HCT116 (cell line): ENCODE measurements around the gene ITGA11. TPM values are rescaled to one million over a fixed set of nuclear protein-coding genes. Genes with fewer than 3 reads are reported as not detected.

Source experiments
- ATAC-seq: fragments of 200-7000 bp; cut with Tn5 transposase; 2 replicates; pipeline ENCODE4 v1.9.1; 2020; ENCODE audit warnings: mild to moderate bottlenecking, moderate library complexity
- BruUV-seq: library from RNA; stranded (reverse); fragments of 400-500 nt; replicated peaks from 2 replicates; lab custom pipeline; 2021; lab: Mats Ljungman, UMichigan
- CTCF ChIA-PET: fragments of 300-600 bp; sonication (Branson Sonifier 250); formaldehyde crosslinking; loops from one replicate; lab custom pipeline; 2021; ENCODE audit warnings: antibody characterized with exemption; lab: Charles Lee
- POLR2A ChIA-PET: fragments of 300-600, 350-600 bp; sonication (Branson Sonifier 250); formaldehyde crosslinking; loops from one replicate; lab custom pipeline; 2021; ENCODE audit warnings: antibody characterized with exemption; lab: Charles Lee
- RAD21 ChIA-PET, 2 experiments: fragments of 300-600 bp; sonication (Branson Sonifier 250); formaldehyde crosslinking; loops; one replicate each; lab custom pipeline; 2023; ENCODE audit warnings: low total read pairs in 2 of 2; ENCODE audit not compliant: uncharacterized antibody in 2 of 2, unreplicated experiment in 2 of 2, low non-redundant PET in 1 of 2; lab: Charles Lee
- DNase-seq: peaks from one replicate; pipeline ENCODE4 v3.0.0-alpha.2; 2010; ENCODE audit warnings: low read depth, low spot score
- H2AFZ ChIP-seq: fragments of 200-600 bp; shearing (Covaris generic), sonication (generic); 2 replicates; pipeline ENCODE4 v1.6.1; 2017; ENCODE audit warnings: low read depth, mixed run types, mixed read lengths, antibody characterized with exemption, low read length; ENCODE audit not compliant: poor library complexity, severe bottlenecking
- H3K27ac ChIP-seq: 2 replicates; pipeline ENCODE4 v1.5.1; 2012; ENCODE audit warnings: low read depth, low read length
- H3K27me3 ChIP-seq: fragments of 200-600 bp; sonication (generic); 2 replicates; pipeline ENCODE4 v1.6.1; 2016; ENCODE audit warnings: mixed run types, low read length, mixed read lengths; ENCODE audit not compliant: insufficient read depth
- H3K36me3 ChIP-seq, 2 experiments: fragments of 200-500 bp in 1 of 2; fragments of 200-600 bp in 1 of 2; sonication (Bioruptor generic) in 1 of 2; sonication (generic) in 1 of 2; 2 replicates each; pipeline versions ENCODE4 v1.5.1 to v1.6.1; 2014 to 2016; ENCODE audit warnings: low read length in 2 of 2, inconsistent platforms in 1 of 2, mixed read lengths in 1 of 2, mixed run types in 1 of 2; ENCODE audit not compliant: insufficient read depth in 2 of 2, control insufficient read depth in 1 of 2
- H3K4me1 ChIP-seq, 2 experiments: fragments of 200-600 bp in 1 of 2; sonication (generic) in 1 of 2; 2 replicates each; pipeline versions ENCODE4 v1.5.1 to v1.6.1; 2012 to 2017; ENCODE audit warnings: low read length in 2 of 2, inconsistent platforms in 1 of 2, mild to moderate bottlenecking in 1 of 2, mixed read lengths in 1 of 2, mixed run types in 1 of 2, moderate library complexity in 1 of 2; ENCODE audit not compliant: insufficient read depth in 2 of 2, control insufficient read depth in 1 of 2
- H3K4me2 ChIP-seq: fragments of 200-600 bp; sonication (generic); 2 replicates; pipeline ENCODE4 v1.6.1; 2017; ENCODE audit warnings: mixed run types, low read length, mixed read lengths
- H3K4me3 ChIP-seq, 2 experiments: fragments of 200-600 bp in 1 of 2; sonication (generic) in 1 of 2; replicated peaks in 1 of 2; 2 replicates each; pipeline ENCODE4 v1.5.1; 2011 to 2016; ENCODE audit warnings: low read length in 2 of 2, control low read depth in 1 of 2, low read depth in 1 of 2, mild to moderate bottlenecking in 1 of 2, mixed read lengths in 1 of 2, mixed run types in 1 of 2
- H3K79me2 ChIP-seq: fragments of 200-600 bp; sonication (generic); 2 replicates; pipeline ENCODE4 v1.6.1; 2017; ENCODE audit warnings: mild to moderate bottlenecking, mixed run types, low read length, moderate library complexity, mixed read lengths; ENCODE audit not compliant: insufficient read depth
- H3K9ac ChIP-seq: fragments of 200-600 bp; sonication (generic); 2 replicates; pipeline ENCODE4 v1.6.1; 2016; ENCODE audit warnings: low read length, mixed read lengths
- H3K9me2 ChIP-seq: fragments of 200-600 bp; sonication (generic), shearing (Covaris generic); 2 replicates; pipeline ENCODE4 v1.6.1; 2017; ENCODE audit warnings: mixed run types, mild to moderate bottlenecking, moderate library complexity; ENCODE audit not compliant: insufficient read depth
- H3K9me3 ChIP-seq, 2 experiments: fragments of 200-500 bp in 1 of 2; fragments of 200-600 bp in 1 of 2; sonication (Bioruptor generic) in 1 of 2; sonication (generic) in 1 of 2; 2 replicates each; pipeline ENCODE4 v1.6.1; 2014 to 2017; ENCODE audit warnings: low read length in 2 of 2, mixed read lengths in 2 of 2, inconsistent platforms in 1 of 2, low read depth in 1 of 2, mild to moderate bottlenecking in 1 of 2, mixed run types in 1 of 2, moderate library complexity in 1 of 2; ENCODE audit not compliant: control insufficient read depth in 1 of 2, insufficient read depth in 1 of 2
- H4K20me1 ChIP-seq: fragments of 200-600 bp; sonication (generic), shearing (Covaris generic); 2 replicates; pipeline ENCODE4 v1.6.1; 2017; ENCODE audit warnings: mixed run types, mild to moderate bottlenecking, moderate library complexity; ENCODE audit not compliant: insufficient read depth
- CBX3 ChIP-seq: IDR thresholded peaks from 2 replicates; pipeline ENCODE4 v1.6.1; 2012; ENCODE audit warnings: low read depth
- CEBPB ChIP-seq: IDR thresholded peaks from 2 replicates; pipeline ENCODE4 v1.6.1; 2012; ENCODE audit warnings: low read depth
- ELF1 ChIP-seq: IDR thresholded peaks from 2 replicates; pipeline ENCODE4 v1.6.1; 2012; ENCODE audit warnings: low read depth, borderline replicate concordance
- EZH2 ChIP-seq: fragments of 200-600 bp; sonication (generic); IDR thresholded peaks from 2 replicates; pipeline ENCODE4 v1.6.1; 2017; ENCODE audit warnings: antibody characterized with exemption, mixed run types
- EZH2phosphoT487 ChIP-seq: fragments of 200-600 bp; IDR thresholded peaks from 2 replicates; pipeline ENCODE4 v1.6.1; 2018; ENCODE audit warnings: antibody characterized with exemption, borderline replicate concordance
- FOSL1 ChIP-seq: IDR thresholded peaks from 2 replicates; pipeline ENCODE4 v1.6.1; 2012; ENCODE audit warnings: low read depth
- POLR2AphosphoS5 ChIP-seq: IDR thresholded peaks from 2 replicates; pipeline ENCODE4 v1.6.1; 2011; ENCODE audit warnings: mild to moderate bottlenecking, low read depth, low read length, moderate library complexity
- RAD21 ChIP-seq: IDR thresholded peaks from 2 replicates; pipeline ENCODE4 v1.6.1; 2012; ENCODE audit warnings: low read depth, mild to moderate bottlenecking
- SIN3A ChIP-seq: IDR thresholded peaks from 2 replicates; pipeline ENCODE4 v1.6.1; 2012; ENCODE audit warnings: low read depth
- SP1 ChIP-seq: IDR thresholded peaks from 2 replicates; pipeline ENCODE4 v1.6.1; 2012; ENCODE audit warnings: low read depth
- TCF7L2 ChIP-seq: IDR thresholded peaks from 2 replicates; pipeline ENCODE4 v1.7.0; 2011; ENCODE audit warnings: borderline replicate concordance, inconsistent platforms; ENCODE audit not compliant: insufficient read depth, insufficient read length; ENCODE audit errors: extremely low read depth
- YY1 ChIP-seq: IDR thresholded peaks from 2 replicates; pipeline ENCODE4 v1.6.1; 2011; ENCODE audit warnings: low read length, low read depth, moderate library complexity, mild to moderate bottlenecking; ENCODE audit not compliant: insufficient replicate concordance; ENCODE audit errors: extremely low read depth
- ZFX ChIP-seq: fragments of 450-650 bp; IDR thresholded peaks from 2 replicates; pipeline ENCODE4 v1.6.1; 2017
- ZNF274 ChIP-seq: fragments of 200-500 bp; sonication (Bioruptor generic); IDR thresholded peaks from 2 replicates; pipeline ENCODE4 v1.6.1; 2014; ENCODE audit warnings: mild to moderate bottlenecking, low read depth, low read length, inconsistent platforms
- intact Hi-C: fragments of 100-400 bp; cut with micrococcal nuclease; formaldehyde crosslinking; loops from 2 replicates; pipeline ENCODE4 v1.10.0; 2022
- total RNA-seq: library from RNA; stranded (reverse); gene quantifications from one replicate; pipeline ENCODE4 v1.2.1, GENCODE V29; 2021; ENCODE audit not compliant: unreplicated experiment
- TF ChIP-seq, protein P1 (sequence below): IDR thresholded peaks from 2 replicates; pipeline ENCODE4 v1.6.1; 2011; ENCODE audit warnings: mild to moderate bottlenecking, low read length, moderate library complexity; ENCODE audit not compliant: insufficient replicate concordance; ENCODE audit errors: extremely low read depth
- TF ChIP-seq, protein P2 (sequence below): IDR thresholded peaks from 2 replicates; pipeline ENCODE4 v1.6.1; 2012
- TF ChIP-seq, protein P3 (sequence below): IDR thresholded peaks from 2 replicates; pipeline ENCODE4 v1.6.1; 2012; ENCODE audit warnings: low read depth

The ITGA11 gene
- total RNA-seq, 1 experiment from 2014 or later = not detected

DNA sequence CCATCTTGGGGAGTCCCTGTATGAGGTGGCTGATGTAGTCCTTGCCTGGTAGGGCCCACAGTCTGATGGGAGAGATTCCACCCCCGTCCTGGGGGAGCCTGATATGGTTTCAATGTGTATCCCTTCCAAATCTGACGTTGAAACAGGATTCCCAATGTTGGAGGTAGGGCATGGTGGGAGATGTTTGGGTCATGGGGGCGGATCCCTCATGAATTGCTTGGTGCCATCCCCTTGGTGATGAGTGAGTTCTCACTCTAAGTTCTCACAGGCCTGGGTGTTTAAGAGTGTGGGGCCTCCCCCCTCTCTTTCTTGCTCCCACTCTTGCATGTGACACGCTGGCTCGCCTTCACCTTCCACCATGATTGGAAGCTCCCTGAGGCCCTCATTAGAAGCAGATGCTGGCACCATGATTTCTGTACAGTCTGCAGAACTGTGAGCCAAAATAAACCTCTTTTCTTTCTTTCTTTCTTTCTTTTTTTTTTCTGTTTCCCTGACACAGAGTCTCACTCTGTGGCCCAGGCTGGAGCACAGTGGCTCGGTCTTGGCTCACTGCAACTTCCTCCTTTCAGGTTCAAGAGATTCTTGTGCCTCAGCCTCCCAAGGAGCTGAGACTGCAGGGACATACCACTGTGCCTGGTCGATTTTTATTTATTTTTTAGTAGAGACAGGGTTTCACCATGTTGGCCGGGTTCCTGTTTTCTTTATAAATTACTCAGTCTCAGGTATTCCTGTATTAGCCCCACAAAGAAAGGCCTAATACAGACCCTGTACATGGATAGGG is 28.6 kb downstream of the ITGA11 start (continued):
- TF ChIP-seq YY1 = no peak
- no peak for TF ChIP-seq CBX3
- no peak for TF ChIP-seq SIN3A
- TF ChIP-seq ZFX = no peak
- no peak for TF ChIP-seq ELF1

DNA sequence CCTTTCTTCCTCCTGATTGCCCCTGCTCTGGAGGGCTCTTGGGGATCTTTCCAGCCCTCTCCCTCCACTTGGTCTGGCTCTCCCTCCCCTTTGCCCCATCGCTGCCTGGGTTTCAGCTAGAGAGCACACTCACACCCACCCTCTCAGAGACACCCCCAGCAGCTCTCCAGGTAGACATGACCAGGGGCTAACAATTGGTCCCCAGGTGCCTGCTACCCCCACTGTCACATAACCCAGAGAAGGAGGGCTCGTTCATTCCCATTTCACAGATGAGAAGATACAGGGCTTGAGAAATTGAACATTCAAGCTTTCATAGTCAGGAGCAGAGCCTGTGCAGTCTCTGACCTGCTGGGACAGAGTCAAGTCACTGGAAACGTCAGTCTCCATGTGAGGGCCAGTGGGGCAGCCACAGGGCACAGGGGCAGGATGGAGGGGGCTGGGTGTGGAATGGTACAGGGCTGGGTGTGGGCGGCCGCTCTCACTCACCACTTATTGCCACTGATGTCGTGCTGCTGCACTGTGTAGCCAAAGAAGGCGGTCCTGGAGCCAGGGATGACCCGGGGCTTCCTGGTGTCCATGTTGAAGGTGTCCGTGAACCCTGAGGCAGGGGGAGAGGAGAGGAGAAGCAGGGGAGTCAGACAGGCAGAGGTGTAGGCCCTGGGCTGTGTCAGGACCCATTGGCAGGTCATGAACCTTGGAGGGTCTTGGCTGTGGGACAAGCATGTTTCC is 29.4 kb downstream of the ITGA11 start:
- no peaks in the 10 kb centered on the region for H4K20me1 ChIP-seq
- ATAC-seq = no peak
- no peak overlapping the region for H3K27ac ChIP-seq
- ChIA-PET POLR2A (no interaction called here), CTCF (no interaction called here), RAD21 (no interaction called here)
- DNase-seq = no peak
- H3K9me2 ChIP-seq = no peaks in the 10 kb centered on the region
- H3K36me3 ChIP-seq = no peaks in the 10 kb centered on the region
- peaks cover 3 to 8% of the 10 kb centered on the region in 2 experiments; a peak in 3 of 4 replicates for H3K4me1 ChIP-seq
- no peaks in the 10 kb centered on the region for H3K79me2 ChIP-seq
- intact Hi-C loops = no loop called here
- H3K9me3 ChIP-seq = no peaks in the 10 kb centered on the region
- H3K27me3 ChIP-seq = no peaks in the 10 kb centered on the region
- BruUV-seq = no TSS peak
- no peak overlapping the region for H3K4me3 ChIP-seq
- TF ChIP-seq ZFX (no peak), YY1 (no peak), ELF1 (no peak), CEBPB (no peak), CBX3 (no peak), SIN3A (no peak), ZNF274 (no peak), FOSL1 (no peak), EZH2phosphoT487 (no peak), RAD21 (no peak), SP1 (no peak), EZH2 (no peak), POLR2AphosphoS5 (no peak), TCF7L2 (no peak)
- TF ChIP-seq, protein P1, sequence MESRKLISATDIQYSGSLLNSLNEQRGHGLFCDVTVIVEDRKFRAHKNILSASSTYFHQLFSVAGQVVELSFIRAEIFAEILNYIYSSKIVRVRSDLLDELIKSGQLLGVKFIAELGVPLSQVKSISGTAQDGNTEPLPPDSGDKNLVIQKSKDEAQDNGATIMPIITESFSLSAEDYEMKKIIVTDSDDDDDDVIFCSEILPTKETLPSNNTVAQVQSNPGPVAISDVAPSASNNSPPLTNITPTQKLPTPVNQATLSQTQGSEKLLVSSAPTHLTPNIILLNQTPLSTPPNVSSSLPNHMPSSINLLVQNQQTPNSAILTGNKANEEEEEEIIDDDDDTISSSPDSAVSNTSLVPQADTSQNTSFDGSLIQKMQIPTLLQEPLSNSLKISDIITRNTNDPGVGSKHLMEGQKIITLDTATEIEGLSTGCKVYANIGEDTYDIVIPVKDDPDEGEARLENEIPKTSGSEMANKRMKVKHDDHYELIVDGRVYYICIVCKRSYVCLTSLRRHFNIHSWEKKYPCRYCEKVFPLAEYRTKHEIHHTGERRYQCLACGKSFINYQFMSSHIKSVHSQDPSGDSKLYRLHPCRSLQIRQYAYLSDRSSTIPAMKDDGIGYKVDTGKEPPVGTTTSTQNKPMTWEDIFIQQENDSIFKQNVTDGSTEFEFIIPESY = no peak
- TF ChIP-seq, protein P2, sequence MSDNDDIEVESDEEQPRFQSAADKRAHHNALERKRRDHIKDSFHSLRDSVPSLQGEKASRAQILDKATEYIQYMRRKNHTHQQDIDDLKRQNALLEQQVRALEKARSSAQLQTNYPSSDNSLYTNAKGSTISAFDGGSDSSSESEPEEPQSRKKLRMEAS = no peak
- TF ChIP-seq, protein P3, sequence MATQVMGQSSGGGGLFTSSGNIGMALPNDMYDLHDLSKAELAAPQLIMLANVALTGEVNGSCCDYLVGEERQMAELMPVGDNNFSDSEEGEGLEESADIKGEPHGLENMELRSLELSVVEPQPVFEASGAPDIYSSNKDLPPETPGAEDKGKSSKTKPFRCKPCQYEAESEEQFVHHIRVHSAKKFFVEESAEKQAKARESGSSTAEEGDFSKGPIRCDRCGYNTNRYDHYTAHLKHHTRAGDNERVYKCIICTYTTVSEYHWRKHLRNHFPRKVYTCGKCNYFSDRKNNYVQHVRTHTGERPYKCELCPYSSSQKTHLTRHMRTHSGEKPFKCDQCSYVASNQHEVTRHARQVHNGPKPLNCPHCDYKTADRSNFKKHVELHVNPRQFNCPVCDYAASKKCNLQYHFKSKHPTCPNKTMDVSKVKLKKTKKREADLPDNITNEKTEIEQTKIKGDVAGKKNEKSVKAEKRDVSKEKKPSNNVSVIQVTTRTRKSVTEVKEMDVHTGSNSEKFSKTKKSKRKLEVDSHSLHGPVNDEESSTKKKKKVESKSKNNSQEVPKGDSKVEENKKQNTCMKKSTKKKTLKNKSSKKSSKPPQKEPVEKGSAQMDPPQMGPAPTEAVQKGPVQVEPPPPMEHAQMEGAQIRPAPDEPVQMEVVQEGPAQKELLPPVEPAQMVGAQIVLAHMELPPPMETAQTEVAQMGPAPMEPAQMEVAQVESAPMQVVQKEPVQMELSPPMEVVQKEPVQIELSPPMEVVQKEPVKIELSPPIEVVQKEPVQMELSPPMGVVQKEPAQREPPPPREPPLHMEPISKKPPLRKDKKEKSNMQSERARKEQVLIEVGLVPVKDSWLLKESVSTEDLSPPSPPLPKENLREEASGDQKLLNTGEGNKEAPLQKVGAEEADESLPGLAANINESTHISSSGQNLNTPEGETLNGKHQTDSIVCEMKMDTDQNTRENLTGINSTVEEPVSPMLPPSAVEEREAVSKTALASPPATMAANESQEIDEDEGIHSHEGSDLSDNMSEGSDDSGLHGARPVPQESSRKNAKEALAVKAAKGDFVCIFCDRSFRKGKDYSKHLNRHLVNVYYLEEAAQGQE = no peak
- H3K4me2 ChIP-seq = no peak overlapping the region
- no peak overlapping the region for H3K9ac ChIP-seq
- H2AFZ ChIP-seq = no peak overlapping the region
